K562 (cell line): ENCODE data around the gene HLA-E. TPM values are rescaled to one million over a fixed set of nuclear protein-coding genes. Genes with fewer than 3 reads are reported as not detected.
"Not testable (repeated sequence)": the region's sequence is repeated elsewhere in the genome, so short reads cannot be mapped to it uniquely, and the experiment has no call there.

Experiments
- ATAC-seq: fragments of 200-7000 bp; cut with Tn5 transposase; 3 replicates; pipeline ENCODE4 v1.9.1; 2020; ENCODE audit warnings: moderate library complexity
- BruUV-seq: library from RNA; stranded (reverse); fragments of 400-500 nt; replicated peaks from 2 replicates; lab custom pipeline; 2021; lab: Mats Ljungman, UMichigan
- CTCF ChIA-PET: fragments of 300-600 bp; formaldehyde crosslinking; extraction: SDS; loops from one replicate; lab custom pipeline; 2021; ENCODE audit warnings: low intra/inter-chr PET ratio; lab: Yijun Ruan, JAX
- POLR2A ChIA-PET: fragments of 300-600, 350-650 bp; sonication (Branson Sonifier 250); formaldehyde crosslinking; extraction: SDS; loops from one replicate; lab custom pipeline; 2021; ENCODE audit warnings: antibody characterized with exemption, inconsistent platforms; lab: Yijun Ruan, JAX
- DNase-seq, 4 experiments: peaks; one replicate each; pipeline versions ENCODE4 v3.0.0 to v3.0.0-alpha.2; 2011 to 2018; ENCODE audit warnings: low spot score in 3 of 4, mixed read lengths in 3 of 4; ENCODE audit errors: extremely low read depth in 1 of 4
- FAIRE-seq: peaks from 2 replicates; lab custom pipeline; 2011; peaks lifted over from hg19 to GRCh38; lab: Jason Lieb, UNC
- H2AFZ ChIP-seq: 2 replicates; pipeline ENCODE4 v1.6.0; 2011; ENCODE audit warnings: low read depth, low read length, control low read depth, inconsistent platforms
- H3K27ac ChIP-seq: fragments of 200-600 bp; 3 replicates; pipeline ENCODE4 v1.8.0; 2011; ENCODE audit warnings: low read depth, mild to moderate bottlenecking, control low read depth, inconsistent platforms, low read length, moderate library complexity, mixed read lengths; ENCODE audit errors: extremely low read depth
- H3K27me3 ChIP-seq, 2 experiments: fragments of 300-600 bp in 1 of 2; 2 replicates in 1 of 2; 3 replicates in 1 of 2; pipeline versions ENCODE4 v1.6.0 to v1.8.0; 2011; ENCODE audit warnings: inconsistent platforms in 2 of 2, low read length in 2 of 2, mild to moderate bottlenecking in 1 of 2, mixed read lengths in 1 of 2, moderate library complexity in 1 of 2; ENCODE audit not compliant: control insufficient read depth in 2 of 2, insufficient read depth in 2 of 2
- H3K36me3 ChIP-seq: fragments of 300-600 bp; 3 replicates; pipeline ENCODE4 v1.8.0; 2011; ENCODE audit warnings: mild to moderate bottlenecking, low read length, inconsistent platforms; ENCODE audit not compliant: control insufficient read depth, insufficient read depth
- H3K4me1 ChIP-seq, 2 experiments: fragments of 200-600 bp in 1 of 2; replicated peaks in 1 of 2; 2 replicates in 1 of 2; 3 replicates in 1 of 2; pipeline versions ENCODE4 v1.5.1 to v1.8.0; 2011; ENCODE audit warnings: inconsistent platforms in 2 of 2, low read length in 2 of 2, mild to moderate bottlenecking in 1 of 2, mixed read lengths in 1 of 2, moderate library complexity in 1 of 2; ENCODE audit not compliant: control insufficient read depth in 2 of 2, insufficient read depth in 2 of 2
- H3K4me2 ChIP-seq: 2 replicates; pipeline ENCODE4 v1.6.1; 2011; ENCODE audit warnings: low read length, control low read depth, inconsistent platforms, mixed read lengths; ENCODE audit not compliant: insufficient read depth
- H3K4me3 ChIP-seq: fragments of 200-600 bp; sonication (generic), shearing (Covaris generic); 2 replicates; pipeline ENCODE4 v1.5.1; 2016; ENCODE audit warnings: control low read depth, inconsistent platforms
- H3K79me2 ChIP-seq: fragments of 200-600 bp; 3 replicates; pipeline ENCODE4 v1.8.0; 2011; ENCODE audit warnings: low read length, inconsistent platforms; ENCODE audit not compliant: control insufficient read depth, insufficient read depth
- H3K9ac ChIP-seq, 2 experiments: 2 replicates each; pipeline versions ENCODE4 v1.6.0 to v1.6.1; 2011; ENCODE audit warnings: low read depth in 2 of 2, low read length in 2 of 2, control low read depth in 1 of 2, inconsistent platforms in 1 of 2, mild to moderate bottlenecking in 1 of 2, mixed read lengths in 1 of 2; ENCODE audit not compliant: insufficient read depth in 1 of 2
- H3K9me1 ChIP-seq: one replicate; pipeline ENCODE4 v1.6.0; 2011; ENCODE audit warnings: inconsistent platforms, mild to moderate bottlenecking, low read length, moderate library complexity; ENCODE audit not compliant: control insufficient read depth, insufficient read depth
- H3K9me3 ChIP-seq: replicated peaks from 2 replicates; pipeline ENCODE4 v1.5.1; 2011; ENCODE audit warnings: low read depth, low read length, inconsistent platforms; ENCODE audit not compliant: control insufficient read depth, insufficient read depth
- H4K20me1 ChIP-seq: replicated peaks from 2 replicates; pipeline ENCODE4 v1.6.1; 2011; ENCODE audit warnings: low read length, inconsistent platforms, mixed read lengths; ENCODE audit not compliant: control insufficient read depth, insufficient read depth
- BCOR ChIP-seq: fragments of 450-650 bp; IDR thresholded peaks from 2 replicates; pipeline ENCODE4 v1.6.1; 2016
- DMBX1 ChIP-seq: fragments of 250-450 bp; sonication (Bioruptor Pico); IDR thresholded peaks from 2 replicates; pipeline ENCODE4 v1.8.0; 2022; ENCODE audit warnings: inconsistent platforms, mild to moderate bottlenecking, moderate library complexity, borderline replicate concordance
- KDM1A ChIP-seq, 2 experiments: fragments of 450-650 bp; IDR thresholded peaks; 2 replicates each; pipeline ENCODE4 v1.6.1; 2016; ENCODE audit warnings: mild to moderate bottlenecking in 2 of 2
- L3MBTL2 ChIP-seq: fragments of 450-650 bp; IDR thresholded peaks from 2 replicates; pipeline ENCODE4 v1.6.1; 2016; ENCODE audit warnings: mild to moderate bottlenecking, moderate library complexity
- RBM25 ChIP-seq: fragments of 200-400 bp; formaldehyde crosslinking; IDR thresholded peaks from 2 replicates; pipeline ENCODE4 v1.6.1; 2018; ENCODE audit warnings: low read length, low read depth, moderate library complexity; ENCODE audit not compliant: severe bottlenecking
- SMARCA5 ChIP-seq: fragments of 450-650 bp; IDR thresholded peaks from 2 replicates; pipeline ENCODE4 v1.6.1; 2016
- SP1 ChIP-seq: sonication (generic); formaldehyde crosslinking; IDR thresholded peaks from 2 replicates; pipeline ENCODE4 v1.8.1; 2022; ENCODE audit warnings: mild to moderate bottlenecking, missing genetic modification reagents
- TOE1 ChIP-seq, 2 experiments: fragments of 450-650 bp in 1 of 2; sonication (generic) in 1 of 2; formaldehyde crosslinking in 1 of 2; IDR thresholded peaks; 2 replicates each; pipeline versions ENCODE4 v1.7.1 to v1.8.0; 2016 to 2022; ENCODE audit warnings: borderline replicate concordance in 2 of 2, mild to moderate bottlenecking in 2 of 2, antibody characterized with exemption in 1 of 2, inconsistent platforms in 1 of 2, low read depth in 1 of 2, missing genetic modification reagents in 1 of 2, moderate library complexity in 1 of 2
- ZNF146 ChIP-seq: IDR thresholded peaks from one replicate; pipeline ENCODE4 v1.6.1; 2018; ENCODE audit warnings: missing compliant biosample characterization; ENCODE audit not compliant: unreplicated experiment
- WGBS: fragments of 100-300 bp; shearing (Covaris generic); methylation state at CpG from one replicate; pipeline ENCODE4 v1.1.6; 2016; ENCODE audit warnings: low coverage, mixed read lengths; ENCODE audit not compliant: insufficient coverage; ENCODE audit errors: missing lambda C conversion rate; 5-methylcytosine and 5-hydroxymethylcytosine counted together
- in situ Hi-C: fragments of 300-500 bp; cut with MboI; formaldehyde crosslinking; loops from 4 replicates; pipeline ENCODE4 v1.15.0; 2018; ENCODE audit warnings: inconsistent platforms, mixed read lengths
- intact Hi-C: fragments of 100-400 bp; cut with micrococcal nuclease; formaldehyde crosslinking; loops from 2 replicates; pipeline ENCODE4 v1.14.2; 2022
- polyA plus RNA-seq, 8 experiments: library from polyadenylated mRNA; depleted of rRNA in 4 of 8; stranded (reverse) in 5 of 8; unstranded in 3 of 8; fragments of >200 nt; fragmentation: Nextera tagmentation in 2 of 8; fragmentation: Illumina TruSeq in 1 of 8; extraction: Ambion mirVana in 2 of 8; extraction: Trizol in 1 of 8; gene quantifications; 2 replicates each; pipeline versions ENCODE4 v1.2.1 to v1.2.3, GENCODE V29; 2011 to 2014; ENCODE audit warnings: inconsistent platforms in 1 of 8, missing spikeins in 1 of 8
- total RNA-seq, 7 experiments: library from RNA; depleted of rRNA in 6 of 7; stranded (reverse); fragments of >200 nt in 6 of 7; fragmentation: Illumina TruSeq in 2 of 7; extraction: Trizol in 2 of 7; gene quantifications; 2 replicates each; pipeline versions ENCODE4 v1.2.1 to v1.2.3, GENCODE V29; 2011 to 2021; ENCODE audit warnings: low replicate concordance in 1 of 7

Gene HLA-E
- total and polyA plus RNA-seq, 9 of the 15 experiments (the other 6 are each of a cell fraction or from before 2014, with no cell fraction given): 3.2 to 39.9 (median 26.8) TPM

DNA sequence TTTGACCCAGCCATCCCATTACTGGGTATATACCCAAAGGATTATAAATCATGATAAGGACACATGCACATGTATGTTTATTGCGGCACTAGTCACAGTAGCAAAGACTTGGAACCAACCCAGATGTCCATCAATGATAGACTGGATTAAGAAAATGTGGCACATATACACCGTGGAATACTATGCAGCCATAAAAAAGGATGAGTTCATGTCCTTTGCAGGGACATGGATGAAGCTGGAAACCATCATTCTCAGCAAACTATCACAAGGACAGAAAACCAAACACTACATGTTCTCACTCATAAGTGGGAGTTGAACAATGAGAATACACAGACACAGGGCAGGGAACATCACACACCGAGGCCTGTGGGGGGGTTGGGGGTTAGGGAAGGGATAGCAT lies 37.1 kb downstream of the HLA-E start:
- TF ChIP-seq SMARCA5: peak; percentile 61; the same call in 1 of the 2 replicates
- peak; percentile 11 for TF ChIP-seq RBM25
- TF ChIP-seq ZNF146 (CRISPR knock-in tag): peak; percentile 96
- peak; percentile 91 for TF ChIP-seq BCOR
- TF ChIP-seq KDM1A (IDR thresholded peaks at IDR 0.05): peak; percentile 18 to 73; a peak in 2 of 4 replicates
- H3K9me3 ChIP-seq, DNase-seq, H3K4me2 ChIP-seq, H3K79me2 ChIP-seq, BruUV-seq, H3K4me3 ChIP-seq, intact Hi-C loops, H3K9ac ChIP-seq, H2AFZ ChIP-seq, H4K20me1 ChIP-seq, H3K27me3 ChIP-seq, POLR2A ChIA-PET, H3K9me1 ChIP-seq, H3K27ac ChIP-seq, ATAC-seq, in situ Hi-C loops, H3K36me3 ChIP-seq, CTCF ChIA-PET, FAIRE-seq: not testable (repeated sequence)
- 58% methylated on average over 3 of the region's 3 CpGs for WGBS
- peaks cover 7 to 17% of the 10 kb centered on the region in 2 experiments; a peak in 4 of 5 replicates for H3K4me1 ChIP-seq

DNA sequence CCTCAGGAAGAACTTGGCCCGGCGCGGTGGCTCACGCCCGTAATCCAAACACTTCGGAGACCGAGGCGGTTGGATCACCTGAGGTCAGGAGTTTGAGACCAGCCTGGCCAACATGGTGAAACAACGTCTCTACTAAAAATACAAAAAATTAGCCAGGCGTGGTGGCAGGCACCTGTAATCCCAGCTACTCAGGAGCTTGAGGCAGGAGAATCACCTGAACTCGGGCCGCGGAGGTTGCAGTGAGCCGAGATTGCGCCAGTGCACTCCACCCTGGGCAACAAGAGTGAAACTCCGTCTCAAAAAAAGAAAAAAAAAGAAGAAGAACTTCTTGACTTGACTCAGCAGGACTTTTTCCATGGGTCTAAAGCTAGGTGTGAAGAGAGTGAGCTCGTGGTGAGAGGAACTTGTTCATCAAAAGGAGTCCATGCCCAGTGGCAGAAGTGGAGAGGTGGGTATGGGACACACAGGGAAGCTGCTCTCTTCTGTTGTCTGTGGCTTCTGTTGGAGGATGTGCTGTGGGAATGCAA lies 40.1 kb downstream of the HLA-E start:
- intact Hi-C loops; H3K4me2 ChIP-seq; H3K4me3 ChIP-seq; FAIRE-seq; H4K20me1 ChIP-seq; H3K79me2 ChIP-seq; H3K9me3 ChIP-seq; BruUV-seq; H3K36me3 ChIP-seq; in situ Hi-C loops; TF ChIP-seq TOE1 (IDR thresholded peaks at IDR 0.05; ENCODE audit: borderline replicate concordance): not testable (repeated sequence)
- Histone ChIP-seq H3K27ac (peak overlapping the region; percentile 20; the same call in 1 of the 3 replicates), H3K4me1 (peaks cover 7 to 17% of the 10 kb centered on the region in 2 experiments; a peak in 4 of 5 replicates), H3K9ac (peak overlapping the region in 1 of 2 experiments; percentile 44; a peak in 1 of 4 replicates)
- POLR2A ChIA-PET: interaction anchor here (0.6 to 1.8 kb wide), 5 partner anchors 11 to 85 kb away, joined by 3 to 7 read pairs (median 5); no protein-coding TSS in a partner anchor
- ATAC-seq: 0 out of 3 replicates have a peak, but pooled peaks have one; percentile 21
- WGBS: 59% methylated on average over 17 of the region's 17 CpGs
- TF ChIP-seq L3MBTL2 (0 out of 2 replicates have a peak, but pooled peaks have one; percentile 29), SP1 (CRISPR knock-in tag) (0 out of 2 replicates have a peak, but pooled peaks have one; percentile 40), DMBX1 (CRISPR knock-in tag) (0 out of 2 replicates have a peak, but pooled peaks have one; percentile 18), TOE1 (CRISPR knock-in tag; IDR thresholded peaks at IDR 0.05; ENCODE audit: borderline replicate concordance, low read depth) (0 out of 2 replicates have a peak, but pooled peaks have one; percentile 35)
- TF ChIP-seq, all 486 proteins: peak for 4; not testable (repeated sequence) for 482
- H2AFZ ChIP-seq: peak overlapping the region; percentile 51; the same call in 1 of the 2 replicates
- H3K27me3 ChIP-seq, DNase-seq, H3K9me1 ChIP-seq, CTCF ChIA-PET: not testable (repeated sequence)
